Measurements from ENCODE around the gene NFKB1. TPM values are rescaled to one million over a fixed set of nuclear protein-coding genes. Genes with fewer than 3 reads are reported as not detected.

NFKB1 gene
- total RNA-seq, 4 donors from 2014 or later: 20.0 to 27.2 (median 22.7) TPM

DNA sequence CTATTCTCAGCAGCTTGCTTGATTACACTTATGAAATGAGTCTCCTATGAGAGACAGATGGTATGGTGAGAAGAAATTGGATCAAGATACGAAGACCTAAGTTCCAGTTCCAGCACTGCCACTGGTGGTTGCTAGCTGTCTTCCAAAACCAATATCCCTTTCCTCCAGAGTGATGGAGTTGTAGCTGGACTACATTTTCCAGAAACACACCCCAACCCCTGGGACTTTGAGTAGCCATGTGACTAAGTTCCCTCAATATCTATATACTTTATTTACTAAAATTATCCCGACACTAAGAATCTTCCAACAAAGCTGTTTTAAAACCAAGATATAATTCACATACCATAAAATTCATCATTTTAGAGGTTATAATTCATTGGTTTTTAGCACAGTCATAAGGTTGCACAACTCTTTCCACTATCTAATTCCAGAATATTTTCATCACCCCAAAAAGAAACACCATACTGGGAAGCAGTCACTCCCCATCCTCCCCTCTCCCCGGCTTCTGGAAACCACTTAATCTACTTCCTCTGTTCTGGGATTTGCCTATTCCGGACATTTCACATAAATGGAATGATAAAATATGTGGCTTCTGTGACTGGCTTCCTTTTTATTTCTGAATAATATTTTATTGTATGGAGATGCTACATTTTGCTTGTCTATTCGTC, 141.6 kb downstream of the NFKB1 start:
- Histone ChIP-seq H3K4me1 (no peaks in the 10 kb centered on the region), H3K27me3 (no peaks in the 10 kb centered on the region), H3K36me3 (peaks cover 0 to 4% of the 10 kb centered on the region in 2 donors), H3K27ac (no peak overlapping the region), H3K4me3 (no peak overlapping the region), H3K9me3 (no peaks in the 10 kb centered on the region)
- in situ Hi-C loops (cut with MboI; ENCODE audit: low sequenced_read_pairs in 4 of 4): no loop called here
- ATAC-seq (peak in 1 of 2 donors; percentile 56), DNase-seq (no peak)
- intact Hi-C loops (cut with DNase I; ENCODE audit: low total_unique reads): no loop called here
- TF ChIP-seq, protein P1, sequence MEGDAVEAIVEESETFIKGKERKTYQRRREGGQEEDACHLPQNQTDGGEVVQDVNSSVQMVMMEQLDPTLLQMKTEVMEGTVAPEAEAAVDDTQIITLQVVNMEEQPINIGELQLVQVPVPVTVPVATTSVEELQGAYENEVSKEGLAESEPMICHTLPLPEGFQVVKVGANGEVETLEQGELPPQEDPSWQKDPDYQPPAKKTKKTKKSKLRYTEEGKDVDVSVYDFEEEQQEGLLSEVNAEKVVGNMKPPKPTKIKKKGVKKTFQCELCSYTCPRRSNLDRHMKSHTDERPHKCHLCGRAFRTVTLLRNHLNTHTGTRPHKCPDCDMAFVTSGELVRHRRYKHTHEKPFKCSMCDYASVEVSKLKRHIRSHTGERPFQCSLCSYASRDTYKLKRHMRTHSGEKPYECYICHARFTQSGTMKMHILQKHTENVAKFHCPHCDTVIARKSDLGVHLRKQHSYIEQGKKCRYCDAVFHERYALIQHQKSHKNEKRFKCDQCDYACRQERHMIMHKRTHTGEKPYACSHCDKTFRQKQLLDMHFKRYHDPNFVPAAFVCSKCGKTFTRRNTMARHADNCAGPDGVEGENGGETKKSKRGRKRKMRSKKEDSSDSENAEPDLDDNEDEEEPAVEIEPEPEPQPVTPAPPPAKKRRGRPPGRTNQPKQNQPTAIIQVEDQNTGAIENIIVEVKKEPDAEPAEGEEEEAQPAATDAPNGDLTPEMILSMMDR (IDR thresholded peaks at IDR 0.05 in 4 of 5, conservative IDR thresholded peaks at IDR 0.05 in 1 of 5): no peak
- TF ChIP-seq POLR2A (IDR thresholded peaks at IDR 0.05): no peak

DNA sequence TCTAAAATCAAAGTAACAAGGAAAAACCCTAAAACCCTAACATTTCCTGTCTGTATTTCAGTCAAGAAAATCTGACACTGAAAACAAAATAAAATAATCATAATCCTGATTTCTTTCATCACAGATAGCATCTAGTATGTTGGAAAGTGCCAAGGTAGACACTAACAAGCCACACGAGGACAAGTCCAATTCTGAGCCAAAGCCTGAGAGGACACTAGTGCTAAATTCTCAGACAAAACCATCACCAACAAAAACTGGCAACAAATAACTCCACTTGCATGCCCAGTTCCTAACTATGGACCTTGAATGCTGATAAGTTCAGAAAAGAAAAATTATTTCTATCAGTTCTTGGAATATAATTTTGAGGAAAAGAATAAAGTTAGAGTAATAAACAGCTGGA, 146.0 kb downstream of the NFKB1 start:
- Histone ChIP-seq H3K9me3 (no peaks in the 10 kb centered on the region), H3K4me1 (no peaks in the 10 kb centered on the region), H3K27me3 (no peaks in the 10 kb centered on the region), H3K36me3 (peaks cover 0 to 15% of the 10 kb centered on the region in 2 donors), H3K4me3 (no peak overlapping the region), H3K27ac (no peak overlapping the region)
- TF ChIP-seq, protein P1 (IDR thresholded peaks at IDR 0.05 in 4 of 5, conservative IDR thresholded peaks at IDR 0.05 in 1 of 5): no peak
- TF ChIP-seq POLR2A (IDR thresholded peaks at IDR 0.05): no peak
- intact Hi-C loops (cut with DNase I; ENCODE audit: low total_unique reads): no loop called here
- DNase-seq (no peak), ATAC-seq (no peak)
- in situ Hi-C loops (cut with MboI; ENCODE audit: low sequenced_read_pairs in 4 of 4): no loop called here

DNA sequence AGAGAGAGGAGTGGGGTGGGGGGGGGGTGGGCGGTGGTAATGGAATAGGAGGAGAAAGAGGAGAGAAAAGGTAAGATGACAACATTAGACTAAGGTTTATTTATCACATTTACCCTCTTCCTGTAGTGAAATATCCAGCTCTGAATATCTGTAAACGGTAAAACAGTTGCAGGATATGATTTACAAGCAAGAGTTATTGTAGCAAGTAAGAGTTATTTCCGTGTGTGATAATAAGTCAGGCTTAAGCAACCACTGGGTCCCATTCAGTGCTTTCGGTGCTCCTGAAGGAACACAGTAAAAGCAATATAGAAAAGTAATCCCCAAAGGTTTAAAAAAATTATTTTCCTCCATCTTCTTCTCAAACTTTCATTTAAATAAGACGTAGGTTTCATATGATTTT, 156.0 kb downstream of the NFKB1 start:
- H3K4me1 ChIP-seq: no peaks in the 10 kb centered on the region
- H3K4me3 ChIP-seq: no peak overlapping the region
- no peak for TF ChIP-seq POLR2A (IDR thresholded peaks at IDR 0.05)
- TF ChIP-seq, protein P1 (IDR thresholded peaks at IDR 0.05 in 4 of 5, conservative IDR thresholded peaks at IDR 0.05 in 1 of 5): no peak
- H3K9me3 ChIP-seq: no peaks in the 10 kb centered on the region
- ATAC-seq (no peak), DNase-seq (no peak)
- no peak overlapping the region for H3K27ac ChIP-seq
- in situ Hi-C loops (cut with MboI; ENCODE audit: low sequenced_read_pairs in 4 of 4): no loop called here
- H3K36me3 ChIP-seq: no peaks in the 10 kb centered on the region
- no peaks in the 10 kb centered on the region for H3K27me3 ChIP-seq
- intact Hi-C loops (cut with DNase I; ENCODE audit: low total_unique reads): no loop called here

DNA sequence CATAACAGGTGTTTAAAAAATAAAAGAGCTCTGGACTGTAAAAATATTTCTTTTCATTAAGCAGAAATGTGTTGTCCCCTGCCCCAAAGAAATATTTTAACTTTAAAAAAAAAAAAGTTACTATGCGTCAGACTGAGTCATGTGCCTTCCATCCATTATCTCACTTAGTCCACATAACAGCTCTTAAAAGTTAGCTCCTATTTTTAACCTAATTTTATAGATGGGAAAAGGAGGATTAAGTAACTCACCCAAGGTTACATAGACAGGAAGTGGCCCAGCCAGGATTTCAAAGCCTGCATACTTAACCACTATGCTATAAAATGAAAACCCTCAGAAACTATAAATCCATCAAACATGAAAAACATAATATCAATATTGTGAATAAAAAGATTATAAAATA, 161.9 kb downstream of the NFKB1 start:
- DNase-seq: no peak
- no peaks in the 10 kb centered on the region for H3K4me1 ChIP-seq
- intact Hi-C loops (cut with DNase I; ENCODE audit: low total_unique reads) (no loop called here), in situ Hi-C loops (cut with MboI; ENCODE audit: low sequenced_read_pairs in 4 of 4) (no loop called here)
- no peaks in the 10 kb centered on the region for H3K9me3 ChIP-seq
- H3K4me3 ChIP-seq: no peak overlapping the region
- no peak for TF ChIP-seq POLR2A (IDR thresholded peaks at IDR 0.05)
- TF ChIP-seq, protein P1 (IDR thresholded peaks at IDR 0.05 in 4 of 5, conservative IDR thresholded peaks at IDR 0.05 in 1 of 5): no peak
- H3K36me3 ChIP-seq: peaks cover 0 to 16% of the 10 kb centered on the region in 2 donors
- H3K27me3 ChIP-seq: no peaks in the 10 kb centered on the region
- no peak overlapping the region for H3K27ac ChIP-seq
- ATAC-seq: no peak

DNA sequence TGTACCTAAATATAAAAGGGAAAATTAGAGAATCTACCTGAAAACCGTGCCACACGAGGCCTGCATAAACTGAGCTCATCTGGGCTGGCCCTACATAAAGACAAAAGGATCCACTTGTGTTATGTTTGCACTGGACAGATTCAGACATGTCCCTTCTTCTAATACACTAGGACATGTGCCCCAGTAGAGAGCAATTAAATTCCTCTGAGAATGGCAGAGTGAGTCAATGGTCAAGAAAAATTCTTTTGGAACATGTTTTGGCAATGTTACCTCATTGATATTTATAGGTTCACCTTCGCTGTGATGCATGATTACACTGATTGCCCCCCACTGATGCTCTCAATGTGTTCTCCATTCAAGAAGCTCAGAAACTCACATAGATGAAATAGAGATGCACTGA, 164.4 kb downstream of the NFKB1 start:
- Histone ChIP-seq H3K27me3 (no peaks in the 10 kb centered on the region), H3K36me3 (peaks cover 0 to 18% of the 10 kb centered on the region in 2 donors), H3K27ac (no peak overlapping the region), H3K4me1 (no peaks in the 10 kb centered on the region), H3K4me3 (no peak overlapping the region), H3K9me3 (no peaks in the 10 kb centered on the region)
- TF ChIP-seq, protein P1 (IDR thresholded peaks at IDR 0.05 in 4 of 5, conservative IDR thresholded peaks at IDR 0.05 in 1 of 5): no peak
- no peak for DNase-seq
- intact Hi-C loops (cut with DNase I; ENCODE audit: low total_unique reads) (no loop called here), in situ Hi-C loops (cut with MboI; ENCODE audit: low sequenced_read_pairs in 4 of 4) (no loop called here)
- no peak for ATAC-seq
